ENCODE measurements around the gene CADM2.

CADM2 gene

GRCh38 chr3:85838921-85839320 lies 880.1 kb downstream of the CADM2 start:
- no peak for TF ChIP-seq MEIS1 (CRISPR knock-in tag; IDR thresholded peaks at IDR 0.05; ENCODE audit: borderline replicate concordance)
- TF ChIP-seq IKZF3 (tag by site-specific recombination; IDR thresholded peaks at IDR 0.05): no peak
- TF ChIP-seq ZNF777 (tag by site-specific recombination; IDR thresholded peaks at IDR 0.05; ENCODE audit: borderline replicate concordance): no peak
- TF ChIP-seq ZNF266 (tag by site-specific recombination; IDR thresholded peaks at IDR 0.05; ENCODE audit: low read depth): no peak
- no peak for TF ChIP-seq ZNF132 (tag by site-specific recombination; IDR thresholded peaks at IDR 0.05; ENCODE audit: borderline replicate concordance)
- Histone ChIP-seq H3K4me3 (ENCODE audit: low read depth, low read length) (no peak overlapping the region), H3K27ac (ENCODE audit: extremely low read depth, low read depth, low read length) (no peak overlapping the region), H3K9me3 (ENCODE audit: control insufficient read depth, insufficient read depth, low read depth, low read length) (no peaks in the 10 kb centered on the region), H3K36me3 (ENCODE audit: control insufficient read depth in 2 of 2, insufficient read depth in 1 of 2, low read length in 2 of 2) (no peaks in the 10 kb centered on the region), H3K4me1 (ENCODE audit: control insufficient read depth, insufficient read depth, low read length) (no peaks in the 10 kb centered on the region)
- ChIA-PET POLR2A (no interaction called here), CTCF (no interaction called here)

- no peak for TF ChIP-seq ZBTB26 (tag by site-specific recombination; optimal IDR thresholded peaks at IDR 0.05)
- no peak for TF ChIP-seq HIC1 (tag by site-specific recombination; IDR thresholded peaks at IDR 0.05)
- TF ChIP-seq ZNF791 (tag by site-specific recombination; IDR thresholded peaks at IDR 0.05): no peak
- TF ChIP-seq GLI2 (tag by site-specific recombination; IDR thresholded peaks at IDR 0.05; ENCODE audit: borderline replicate concordance, low read depth): no peak
- TF ChIP-seq MEIS1 (CRISPR knock-in tag; IDR thresholded peaks at IDR 0.05; ENCODE audit: borderline replicate concordance): no peak
- no peak for TF ChIP-seq ZNF513 (tag by site-specific recombination; IDR thresholded peaks at IDR 0.05)
- no peak for TF ChIP-seq BCL11B (tag by site-specific recombination; IDR thresholded peaks at IDR 0.05; ENCODE audit: low read depth)
- TF ChIP-seq ZNF571 (tag by site-specific recombination; IDR thresholded peaks at IDR 0.05): no peak
- no peak for TF ChIP-seq ZNF18 (tag by site-specific recombination; IDR thresholded peaks at IDR 0.05)
- no peak for TF ChIP-seq ZNF48 (tag by site-specific recombination; IDR thresholded peaks at IDR 0.05)
- no peak for TF ChIP-seq ZNF26 (tag by site-specific recombination; IDR thresholded peaks at IDR 0.05)
- no peak for TF ChIP-seq ZNF391 (tag by site-specific recombination; IDR thresholded peaks at IDR 0.05; ENCODE audit: borderline replicate concordance, low read depth)
- H3K27ac ChIP-seq (ENCODE audit: extremely low read depth, low read depth, low read length): no peak overlapping the region
- CTCF ChIA-PET: no interaction called here
- POLR2A ChIA-PET: no interaction called here
- H3K36me3 ChIP-seq (ENCODE audit: control insufficient read depth in 2 of 2, insufficient read depth in 1 of 2, low read length in 2 of 2): no peaks in the 10 kb centered on the region
- H3K9me3 ChIP-seq (ENCODE audit: control insufficient read depth, insufficient read depth, low read depth, low read length): no peaks in the 10 kb centered on the region
- no peaks in the 10 kb centered on the region for H3K4me1 ChIP-seq (ENCODE audit: control insufficient read depth, insufficient read depth, low read length)
- H3K4me3 ChIP-seq (ENCODE audit: low read depth, low read length): no peak overlapping the region
Measured at GRCh38 chr3:85842081-85842480, 883.3 kb downstream of the CADM2 start.
